Spleen (tissue), 11 donors: ENCODE data around the gene NUP88. TPM values are rescaled to one million over a fixed set of nuclear protein-coding genes. Genes with fewer than 3 reads are reported as not detected.

Source experiments
- DNase-seq: peaks from one replicate; pipeline ENCODE4 v3.0.0-alpha.2; 2020
- H3K27ac ChIP-seq, 8 donors: fragments of 200-600 bp; sonication (generic) in 7 of 8; 1 replicate in 4 of 8; 2 replicates in 4 of 8; pipeline versions ENCODE4 v1.5.0 to v1.8.0; 2016 to 2021; ENCODE audit warnings: inconsistent platforms in 4 of 8, mild to moderate bottlenecking in 4 of 8, moderate library complexity in 1 of 8
- H3K27me3 ChIP-seq, 7 donors: fragments of 200-600 bp; sonication (generic) in 6 of 7; replicated peaks in 1 of 7; 1 replicate in 4 of 7; 2 replicates in 3 of 7; pipeline versions ENCODE4 v1.5.0 to v1.8.0; 2016 to 2021; ENCODE audit warnings: inconsistent platforms in 3 of 7, mild to moderate bottlenecking in 1 of 7
- H3K36me3 ChIP-seq, 6 donors: fragments of 200-600 bp; sonication (generic) in 5 of 6; 1 replicate in 4 of 6; 2 replicates in 2 of 6; pipeline versions ENCODE4 v1.5.0 to v1.8.0; 2016 to 2021; ENCODE audit warnings: inconsistent platforms in 2 of 6
- H3K4me1 ChIP-seq, 6 donors: fragments of 200-600 bp; sonication (generic) in 5 of 6; 1 replicate in 3 of 6; 2 replicates in 3 of 6; pipeline versions ENCODE4 v1.5.0 to v1.8.0; 2016 to 2021; ENCODE audit warnings: inconsistent platforms in 3 of 6
- H3K4me3 ChIP-seq, 8 donors: fragments of 200-600 bp; sonication (generic) in 7 of 8; 1 replicate in 4 of 8; 2 replicates in 4 of 8; pipeline versions ENCODE4 v1.5.0 to v1.8.0; 2016 to 2021; ENCODE audit warnings: inconsistent platforms in 4 of 8, mild to moderate bottlenecking in 4 of 8, moderate library complexity in 2 of 8
- H3K9me3 ChIP-seq, 8 donors: fragments of 200-600 bp; sonication (generic) in 7 of 8; 1 replicate in 4 of 8; 2 replicates in 4 of 8; pipeline versions ENCODE4 v1.5.0 to v1.8.0; 2016 to 2021; ENCODE audit warnings: inconsistent platforms in 4 of 8
- POLR2A ChIP-seq, 3 donors: fragments of 450-650 bp; IDR thresholded peaks; one replicate each; pipeline ENCODE4 v1.5.1; 2017; ENCODE audit warnings: antibody characterized with exemption in 3 of 3, mild to moderate bottlenecking in 1 of 3
- POLR2AphosphoS5 ChIP-seq, 3 donors: sonication (generic); formaldehyde crosslinking; IDR thresholded peaks; one replicate each; pipeline ENCODE4 v1.5.1; 2017; ENCODE audit warnings: antibody characterized with exemption in 3 of 3
- WGBS, 5 donors: extraction: QIAGEN DNeasy Blood & Tissue Kit in 3 of 5; methylation state at CpG; one replicate each; pipeline versions ENCODE4 v1.1.5 to v1.1.7; 2013 to 2018; 5-methylcytosine and 5-hydroxymethylcytosine counted together
- intact Hi-C: fragments of 100-400 bp; cut with DNase I; formaldehyde crosslinking; loops from one replicate; pipeline ENCODE4 v1.15.0; 2023; ENCODE audit warnings: low total_unique reads
- polyA plus RNA-seq, 3 donors: library from polyadenylated mRNA; stranded (reverse); fragments of 200-250 nt; gene quantifications; one replicate each; pipeline ENCODE4 v1.2.1, GENCODE V29; 2013
- total RNA-seq, 7 donors: library from RNA; depleted of rRNA in 3 of 7; stranded (reverse); fragments of >200 nt in 3 of 7; fragmentation: NEBNext Ultra II Directional in 4 of 7; extraction: Animal tissue kit (Norgen Biotek cat#: 25700) in 4 of 7; gene quantifications; one replicate each; pipeline versions ENCODE4 v1.1.0 to v1.2.1, GENCODE V29; 2016 to 2021
- TF ChIP-seq, protein P1 (sequence below), 11 experiments: fragments of 200-600 bp in 7 of 11; fragments of 450-650 bp in 4 of 11; sonication (generic) in 4 of 11; IDR thresholded peaks in 8 of 11; conservative IDR thresholded peaks in 3 of 11; 1 replicate in 7 of 11; 2 replicates in 4 of 11; pipeline versions ENCODE4 v1.4.0 to v1.8.0; 2016 to 2021; ENCODE audit warnings: antibody characterized with exemption in 11 of 11, inconsistent platforms in 4 of 11, mild to moderate bottlenecking in 1 of 11
- donor health status: healthy with polysubstance abuse.
- donor health status: DM: no; HTN: no; CAD: no; lungs with moderate emphysema.
- donor health status: DM: no; HTN: no; CAD: no.
- donor health status: Bipolar disorder and iron deficiency.
- donor health status: healthy.
- donor health status: DM: no; HTN: no; CAD: no.
- donor health status: DM: yes; HTN: yes; CAD: no.

The NUP88 gene
- total and polyA plus RNA-seq, 10 donors, result 67.8 to 131 (median 94.0) TPM

DNA sequence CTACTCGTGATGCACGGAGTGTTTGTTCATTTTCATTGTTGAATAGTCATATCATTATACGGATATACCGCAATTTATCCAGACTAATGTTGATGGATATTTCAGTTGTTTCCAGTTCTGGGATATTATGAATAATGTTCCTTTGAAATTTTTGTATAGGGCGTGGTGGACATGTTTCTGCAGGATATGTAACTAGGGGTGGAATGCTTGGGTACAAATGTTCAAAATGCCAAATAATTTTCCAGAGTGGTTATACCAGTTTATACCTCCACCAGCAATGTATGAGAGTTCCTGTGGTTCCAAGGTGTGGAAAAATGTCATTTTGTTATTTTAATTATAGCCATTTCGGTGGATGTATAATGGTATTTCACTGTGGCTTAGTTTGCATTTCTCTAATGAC lies 53.6 kb downstream of the NUP88 start:
- Histone ChIP-seq H3K27ac (no peak overlapping the region), H3K27me3 (no peaks in the 10 kb centered on the region), H3K4me3 (no peak overlapping the region), H3K4me1 (no peaks in the 10 kb centered on the region), H3K36me3 (peaks cover 0 to 100% (median 77%) of the 10 kb centered on the region in 6 donors), H3K9me3 (no peaks in the 10 kb centered on the region)
- WGBS, 5 donors, result 76 to 98% (median 89%) methylated on average over 6 of the region's 6 CpGs
- TF ChIP-seq, protein P1, sequence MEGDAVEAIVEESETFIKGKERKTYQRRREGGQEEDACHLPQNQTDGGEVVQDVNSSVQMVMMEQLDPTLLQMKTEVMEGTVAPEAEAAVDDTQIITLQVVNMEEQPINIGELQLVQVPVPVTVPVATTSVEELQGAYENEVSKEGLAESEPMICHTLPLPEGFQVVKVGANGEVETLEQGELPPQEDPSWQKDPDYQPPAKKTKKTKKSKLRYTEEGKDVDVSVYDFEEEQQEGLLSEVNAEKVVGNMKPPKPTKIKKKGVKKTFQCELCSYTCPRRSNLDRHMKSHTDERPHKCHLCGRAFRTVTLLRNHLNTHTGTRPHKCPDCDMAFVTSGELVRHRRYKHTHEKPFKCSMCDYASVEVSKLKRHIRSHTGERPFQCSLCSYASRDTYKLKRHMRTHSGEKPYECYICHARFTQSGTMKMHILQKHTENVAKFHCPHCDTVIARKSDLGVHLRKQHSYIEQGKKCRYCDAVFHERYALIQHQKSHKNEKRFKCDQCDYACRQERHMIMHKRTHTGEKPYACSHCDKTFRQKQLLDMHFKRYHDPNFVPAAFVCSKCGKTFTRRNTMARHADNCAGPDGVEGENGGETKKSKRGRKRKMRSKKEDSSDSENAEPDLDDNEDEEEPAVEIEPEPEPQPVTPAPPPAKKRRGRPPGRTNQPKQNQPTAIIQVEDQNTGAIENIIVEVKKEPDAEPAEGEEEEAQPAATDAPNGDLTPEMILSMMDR (IDR thresholded peaks at IDR 0.05 in 8 of 11, conservative IDR thresholded peaks at IDR 0.05 in 3 of 11), result no peak
- TF ChIP-seq POLR2AphosphoS5 (IDR thresholded peaks at IDR 0.05) (no peak), POLR2A (IDR thresholded peaks at IDR 0.05) (no peak)
- DNase-seq, result no peak
- intact Hi-C loops, result no loop called here

DNA sequence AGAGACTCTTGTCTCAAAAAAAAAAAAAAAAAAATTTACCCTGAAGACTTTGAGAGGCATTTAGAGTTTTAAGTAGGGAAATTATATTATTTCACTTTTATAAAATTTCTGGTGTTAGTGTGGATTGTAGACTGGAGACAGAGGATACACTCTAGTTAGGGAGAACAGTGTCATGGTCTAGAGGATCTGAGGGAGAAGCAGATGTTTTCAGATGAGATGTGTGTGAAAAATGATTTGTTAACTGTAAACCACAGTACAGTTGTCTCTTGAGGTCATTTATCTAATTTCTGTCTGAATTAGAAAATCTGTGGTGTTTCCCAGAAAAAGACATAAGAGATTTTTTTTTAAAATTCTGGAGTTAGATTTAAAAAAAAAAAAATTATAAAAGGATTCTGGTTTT lies 54.8 kb downstream of the NUP88 start:
- H3K9me3 ChIP-seq, result no peaks in the 10 kb centered on the region
- DNase-seq, result no peak
- intact Hi-C loops, result no loop called here
- H3K4me1 ChIP-seq, result no peaks in the 10 kb centered on the region
- H3K27ac ChIP-seq, result no peak overlapping the region
- H3K27me3 ChIP-seq, result no peaks in the 10 kb centered on the region
- H3K36me3 ChIP-seq, result peaks cover 0 to 100% (median 76%) of the 10 kb centered on the region in 6 donors
- no peak overlapping the region for H3K4me3 ChIP-seq
- no peak for TF ChIP-seq POLR2AphosphoS5 (IDR thresholded peaks at IDR 0.05)
- no peak for TF ChIP-seq POLR2A (IDR thresholded peaks at IDR 0.05)
- TF ChIP-seq, protein P1 (IDR thresholded peaks at IDR 0.05 in 8 of 11, conservative IDR thresholded peaks at IDR 0.05 in 3 of 11), result no peak

DNA sequence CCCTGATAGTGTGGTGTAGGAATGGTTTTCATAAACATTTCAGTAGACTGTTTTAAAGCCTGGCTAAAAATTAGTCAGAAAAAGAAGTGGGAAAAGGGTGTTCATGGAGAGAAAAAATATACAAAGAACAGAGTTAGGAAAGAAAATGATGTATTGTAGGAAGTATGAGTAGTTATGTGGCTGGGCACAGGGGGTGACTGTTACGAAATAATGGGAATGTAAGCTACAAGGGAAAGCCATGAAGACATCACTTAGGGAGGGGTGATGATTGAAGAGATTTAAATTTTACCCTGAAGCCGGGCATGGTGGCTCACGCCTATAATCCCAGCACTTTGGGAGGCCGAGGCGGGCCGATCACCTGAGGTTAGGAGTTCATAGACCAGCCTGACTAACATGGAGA lies 55.3 kb downstream of the NUP88 start:
- WGBS, 5 donors, result 90 to 98% (median 95%) methylated on average over 6 of the region's 6 CpGs
- Histone ChIP-seq H3K9me3 (no peaks in the 10 kb centered on the region), H3K27ac (no peak overlapping the region), H3K4me1 (no peaks in the 10 kb centered on the region), H3K36me3 (peaks cover 0 to 100% (median 74%) of the 10 kb centered on the region in 6 donors), H3K4me3 (no peak overlapping the region), H3K27me3 (no peaks in the 10 kb centered on the region)
- intact Hi-C loops, result no loop called here
- DNase-seq, result no peak
- TF ChIP-seq, protein P1 (IDR thresholded peaks at IDR 0.05 in 8 of 11, conservative IDR thresholded peaks at IDR 0.05 in 3 of 11), result no peak
- TF ChIP-seq POLR2AphosphoS5 (IDR thresholded peaks at IDR 0.05), result no peak
- no peak for TF ChIP-seq POLR2A (IDR thresholded peaks at IDR 0.05)

GRCh38 chr17:5362162-5362811 lies 57.2 kb downstream of the NUP88 start:
- no peaks in the 10 kb centered on the region for H3K4me1 ChIP-seq
- no peak overlapping the region for H3K27ac ChIP-seq
- intact Hi-C loops, result no loop called here
- H3K36me3 ChIP-seq, result peaks cover 5 to 100% (median 77%) of the 10 kb centered on the region in 6 donors
- DNase-seq, result no peak
- H3K9me3 ChIP-seq, result no peaks in the 10 kb centered on the region
- no peaks in the 10 kb centered on the region for H3K27me3 ChIP-seq
- TF ChIP-seq POLR2AphosphoS5 (IDR thresholded peaks at IDR 0.05) (no peak), POLR2A (IDR thresholded peaks at IDR 0.05) (no peak)
- TF ChIP-seq, protein P1 (IDR thresholded peaks at IDR 0.05 in 8 of 11, conservative IDR thresholded peaks at IDR 0.05 in 3 of 11), result no peak
- 87% methylated on average over 7 of the region's 7 CpGs for WGBS, 5 donors
- no peak overlapping the region for H3K4me3 ChIP-seq
